22Rv1 (cell line): ENCODE results near the gene GABRR2.

Experiments
- ZFX ChIP-seq: fragments of 450-650 bp; IDR thresholded peaks from 2 replicates; pipeline ENCODE4 v1.6.1; 2017; ENCODE audit warnings: antibody characterized with exemption, borderline replicate concordance
- TF ChIP-seq, protein P1 (sequence below): fragments of 450-650 bp; IDR thresholded peaks from 2 replicates; pipeline ENCODE4 v1.5.1; 2017; ENCODE audit warnings: mild to moderate bottlenecking

- TF ChIP-seq, protein P1, sequence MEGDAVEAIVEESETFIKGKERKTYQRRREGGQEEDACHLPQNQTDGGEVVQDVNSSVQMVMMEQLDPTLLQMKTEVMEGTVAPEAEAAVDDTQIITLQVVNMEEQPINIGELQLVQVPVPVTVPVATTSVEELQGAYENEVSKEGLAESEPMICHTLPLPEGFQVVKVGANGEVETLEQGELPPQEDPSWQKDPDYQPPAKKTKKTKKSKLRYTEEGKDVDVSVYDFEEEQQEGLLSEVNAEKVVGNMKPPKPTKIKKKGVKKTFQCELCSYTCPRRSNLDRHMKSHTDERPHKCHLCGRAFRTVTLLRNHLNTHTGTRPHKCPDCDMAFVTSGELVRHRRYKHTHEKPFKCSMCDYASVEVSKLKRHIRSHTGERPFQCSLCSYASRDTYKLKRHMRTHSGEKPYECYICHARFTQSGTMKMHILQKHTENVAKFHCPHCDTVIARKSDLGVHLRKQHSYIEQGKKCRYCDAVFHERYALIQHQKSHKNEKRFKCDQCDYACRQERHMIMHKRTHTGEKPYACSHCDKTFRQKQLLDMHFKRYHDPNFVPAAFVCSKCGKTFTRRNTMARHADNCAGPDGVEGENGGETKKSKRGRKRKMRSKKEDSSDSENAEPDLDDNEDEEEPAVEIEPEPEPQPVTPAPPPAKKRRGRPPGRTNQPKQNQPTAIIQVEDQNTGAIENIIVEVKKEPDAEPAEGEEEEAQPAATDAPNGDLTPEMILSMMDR, result no peak
- TF ChIP-seq ZFX, result no peak
Measured at GRCh38 chr6:89321131-89321970, 6.3 kb upstream of the GABRR2 start.
